ENCODE data around the gene PAWR.
"Not testable (repeated sequence)": the region's sequence is repeated elsewhere in the genome, so short reads cannot be mapped to it uniquely, and the experiment has no call there.

PAWR gene

DNA sequence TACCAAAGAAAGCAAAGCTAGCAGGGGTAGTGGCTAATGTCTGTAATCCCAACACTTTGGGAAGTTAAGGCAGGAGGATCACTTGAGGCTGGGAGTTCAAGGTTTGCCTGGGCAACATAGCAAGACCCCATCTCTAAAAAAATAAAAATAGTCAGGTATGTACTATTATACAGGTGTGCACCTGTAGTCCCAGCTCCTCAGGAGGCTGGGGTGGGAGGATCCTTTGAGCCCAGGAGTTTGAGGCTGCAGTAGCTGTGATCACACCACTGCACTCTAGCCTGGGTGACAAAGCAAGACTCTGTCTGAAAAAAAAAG, 142.2 kb downstream of the PAWR start:
- no peak for DNase-seq
- no peaks in the 10 kb centered on the region for H3K9me3 ChIP-seq (ENCODE audit: severe bottlenecking)
- H3K27ac ChIP-seq, result no peak overlapping the region

GRCh38 chr12:79547735-79548609, 142.8 kb downstream of the PAWR start:
- peak; percentile 37 for DNase-seq
- H3K27ac ChIP-seq, result no peak overlapping the region
- peak; percentile 68 for TF ChIP-seq CTCF (IDR thresholded peaks at IDR 0.05; ENCODE audit: low read depth, low read length)

More for the DNA sequence above, 142.2 kb downstream of the PAWR start:
- Histone ChIP-seq H3K36me3 (no peaks in the 10 kb centered on the region), H3K27me3 (ENCODE audit: insufficient read depth, low read depth, severe bottlenecking) (no peaks in the 10 kb centered on the region), H3K4me3 (ENCODE audit: low read depth, low read length) (no peak overlapping the region)
- no peak for TF ChIP-seq CTCF (IDR thresholded peaks at IDR 0.05; ENCODE audit: low read depth, low read length)

DNA sequence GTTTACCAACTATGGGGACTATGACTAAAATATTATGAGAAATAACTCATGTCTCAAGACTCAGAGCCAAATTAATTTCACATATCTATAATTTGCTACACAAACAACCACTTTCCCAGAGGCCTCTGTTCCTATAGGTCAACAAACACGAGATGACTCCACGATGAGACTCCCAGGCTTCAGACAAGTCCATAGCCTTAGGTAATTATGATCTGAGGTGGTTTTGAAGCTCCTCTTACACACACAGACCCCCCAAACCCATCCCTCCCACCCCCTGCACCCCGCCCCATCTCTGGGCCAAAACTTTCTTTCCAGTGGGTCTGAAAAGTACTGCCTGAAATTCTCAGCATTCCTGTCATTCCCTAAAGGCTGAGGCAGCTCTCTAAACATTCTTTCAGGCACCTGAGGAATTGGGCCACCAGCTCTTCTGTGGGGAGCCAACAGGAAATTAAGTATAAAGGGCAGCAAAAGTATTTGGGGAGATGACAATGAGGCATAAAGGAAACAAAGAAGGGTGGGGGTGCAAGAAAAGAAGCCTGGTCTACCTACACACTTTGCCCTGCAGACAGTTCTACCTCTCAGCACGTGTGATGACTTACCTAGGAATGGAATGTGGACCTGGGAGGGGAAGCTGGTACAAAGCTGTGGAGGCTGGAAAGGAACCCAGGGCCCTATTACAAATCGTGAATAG, 143.6 kb downstream of the PAWR start:
- Histone ChIP-seq H3K27ac (no peak overlapping the region), H3K36me3 (no peaks in the 10 kb centered on the region), H3K4me3 (ENCODE audit: low read depth, low read length) (no peak overlapping the region), H3K9me3 (ENCODE audit: severe bottlenecking) (no peaks in the 10 kb centered on the region), H3K27me3 (ENCODE audit: insufficient read depth, low read depth, severe bottlenecking) (no peaks in the 10 kb centered on the region)
- DNase-seq, result no peak
- TF ChIP-seq CTCF (IDR thresholded peaks at IDR 0.05; ENCODE audit: low read depth, low read length), result no peak

More at GRCh38 chr12:79547735-79548609, 142.8 kb downstream of the PAWR start:
- Histone ChIP-seq H3K9me3 (ENCODE audit: severe bottlenecking) (no peaks in the 10 kb centered on the region), H3K27me3 (ENCODE audit: insufficient read depth, low read depth, severe bottlenecking) (no peaks in the 10 kb centered on the region), H3K4me3 (ENCODE audit: low read depth, low read length) (no peak overlapping the region), H3K36me3 (no peaks in the 10 kb centered on the region)

DNA sequence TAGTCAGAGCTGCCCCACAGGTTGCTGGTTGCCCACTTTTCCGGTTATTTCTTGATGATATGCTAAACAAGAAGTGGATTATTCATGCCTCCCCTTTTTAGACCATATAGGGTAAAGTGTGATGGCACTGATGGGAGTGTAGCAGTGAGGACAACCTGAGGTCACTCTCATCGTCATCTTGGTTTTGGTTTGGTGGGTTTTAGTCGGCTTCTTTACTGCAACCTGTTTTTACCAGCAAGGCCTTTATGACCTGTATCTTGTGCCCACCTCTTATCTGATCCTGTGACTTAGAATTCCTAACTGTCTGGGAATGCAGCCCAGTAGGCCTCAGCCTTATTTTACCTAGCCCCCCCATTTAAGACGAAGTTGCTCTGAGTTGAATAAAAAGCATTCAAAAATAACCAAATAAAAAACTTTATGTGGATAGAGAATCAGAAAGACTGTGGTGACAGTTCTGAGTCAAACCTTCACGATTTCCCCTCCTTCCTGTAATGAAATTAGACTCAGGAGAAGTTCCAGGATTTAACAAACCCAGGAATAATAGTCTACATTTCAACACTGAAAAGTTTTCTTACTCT, 144.2 kb downstream of the PAWR start:
- Histone ChIP-seq H3K27me3 (ENCODE audit: insufficient read depth, low read depth, severe bottlenecking) (no peaks in the 10 kb centered on the region), H3K9me3 (ENCODE audit: severe bottlenecking) (no peaks in the 10 kb centered on the region), H3K4me3 (ENCODE audit: low read depth, low read length) (no peak overlapping the region), H3K36me3 (no peaks in the 10 kb centered on the region), H3K27ac (no peak overlapping the region)
- TF ChIP-seq CTCF (IDR thresholded peaks at IDR 0.05; ENCODE audit: low read depth, low read length), result no peak
- no peak for DNase-seq

GRCh38 chr12:79544439-79544838, 146.3 kb downstream of the PAWR start:
- H3K4me3 ChIP-seq (ENCODE audit: low read depth, low read length); DNase-seq; H3K36me3 ChIP-seq; H3K27me3 ChIP-seq (ENCODE audit: insufficient read depth, low read depth, severe bottlenecking); H3K27ac ChIP-seq; H3K9me3 ChIP-seq (ENCODE audit: severe bottlenecking): not testable (repeated sequence)

GRCh38 chr12:79537675-79538074, 153.1 kb downstream of the PAWR start:
- no peaks in the 10 kb centered on the region for H3K36me3 ChIP-seq
- TF ChIP-seq CTCF (IDR thresholded peaks at IDR 0.05; ENCODE audit: low read depth, low read length), result no peak
- H3K9me3 ChIP-seq (ENCODE audit: severe bottlenecking), result no peaks in the 10 kb centered on the region
- no peak for DNase-seq
- H3K4me3 ChIP-seq (ENCODE audit: low read depth, low read length), result no peak overlapping the region
- no peak overlapping the region for H3K27ac ChIP-seq
- no peaks in the 10 kb centered on the region for H3K27me3 ChIP-seq (ENCODE audit: insufficient read depth, low read depth, severe bottlenecking)
